Mesendoderm (in vitro differentiated cells): ENCODE data around the gene TESPA1.
"Not testable (repeated sequence)": the region's sequence is repeated elsewhere in the genome, so short reads cannot be mapped to it uniquely, and the experiment has no call there.

ENCODE experiments used
- DNase-seq: peaks from one replicate; pipeline ENCODE4 v3.0.0; 2013
- H2AK5ac ChIP-seq: 2 replicates; pipeline ENCODE4 v1.6.1; 2013; ENCODE audit warnings: low read length, inconsistent platforms
- H2BK120ac ChIP-seq: 2 replicates; pipeline ENCODE4 v1.6.1; 2013; ENCODE audit warnings: low read depth, mild to moderate bottlenecking, low read length, moderate library complexity, mixed read lengths
- H2BK15ac ChIP-seq: replicated peaks from 2 replicates; pipeline ENCODE4 v1.6.1; 2013; ENCODE audit warnings: low read depth, mild to moderate bottlenecking, moderate library complexity
- H2BK5ac ChIP-seq: 2 replicates; pipeline ENCODE4 v1.6.1; 2013; ENCODE audit warnings: low read length, inconsistent platforms
- H3K18ac ChIP-seq: 2 replicates; pipeline ENCODE4 v1.6.1; 2013; ENCODE audit warnings: mild to moderate bottlenecking, low read length, mixed read lengths
- H3K23ac ChIP-seq: one replicate; pipeline ENCODE4 v1.6.1; 2013; ENCODE audit warnings: low read length
- H3K27ac ChIP-seq: 2 replicates; pipeline ENCODE4 v1.5.1; 2013; ENCODE audit warnings: low read depth, mild to moderate bottlenecking, inconsistent platforms, low read length, moderate library complexity
- H3K27me3 ChIP-seq: 2 replicates; pipeline ENCODE4 v1.6.1; 2013; ENCODE audit warnings: low read length, control low read depth, mild to moderate bottlenecking, inconsistent platforms; ENCODE audit not compliant: insufficient read depth, poor library complexity
- H3K36me3 ChIP-seq: 2 replicates; pipeline ENCODE4 v1.6.1; 2013; ENCODE audit warnings: low read length, inconsistent platforms; ENCODE audit not compliant: control insufficient read depth, insufficient read depth
- H3K4ac ChIP-seq: one replicate; pipeline ENCODE4 v1.6.1; 2013; ENCODE audit warnings: low read depth, mild to moderate bottlenecking, low read length, moderate library complexity
- H3K4me1 ChIP-seq: 2 replicates; pipeline ENCODE4 v1.6.1; 2013; ENCODE audit warnings: low read depth, low read length, inconsistent platforms; ENCODE audit not compliant: control insufficient read depth
- H3K4me2 ChIP-seq: 2 replicates; pipeline ENCODE4 v1.6.1; 2013; ENCODE audit warnings: low read length
- H3K4me3 ChIP-seq: 2 replicates; pipeline ENCODE4 v1.5.1; 2013; ENCODE audit warnings: mild to moderate bottlenecking, low read length
- H3K56ac ChIP-seq: one replicate; pipeline ENCODE4 v1.6.1; 2013; ENCODE audit warnings: low read length
- H3K79me1 ChIP-seq: 2 replicates; pipeline ENCODE4 v1.6.1; 2013; ENCODE audit warnings: low read length, inconsistent platforms
- H3K79me2 ChIP-seq: 2 replicates; pipeline ENCODE4 v1.6.1; 2013; ENCODE audit warnings: mild to moderate bottlenecking, low read length; ENCODE audit not compliant: control insufficient read depth, insufficient read depth
- H3K9ac ChIP-seq: 2 replicates; pipeline ENCODE4 v1.6.1; 2013; ENCODE audit warnings: low read length, inconsistent platforms
- H4K5ac ChIP-seq: one replicate; pipeline ENCODE4 v1.6.1; 2013; ENCODE audit warnings: low read length
- H4K8ac ChIP-seq: one replicate; pipeline ENCODE4 v1.6.1; 2013; ENCODE audit warnings: low read depth, mild to moderate bottlenecking, control low read depth, low read length, moderate library complexity
- WGBS: extraction: QIAGEN DNeasy Blood & Tissue Kit; methylation state at CpG from one replicate; pipeline ENCODE4 v1.1.7; 2013; ENCODE audit warnings: low lambda C conversion rate, missing lambda C conversion rate; ENCODE audit not compliant: insufficient coverage; ENCODE audit errors: extremely low coverage; 5-methylcytosine and 5-hydroxymethylcytosine counted together

TESPA1 gene

DNA sequence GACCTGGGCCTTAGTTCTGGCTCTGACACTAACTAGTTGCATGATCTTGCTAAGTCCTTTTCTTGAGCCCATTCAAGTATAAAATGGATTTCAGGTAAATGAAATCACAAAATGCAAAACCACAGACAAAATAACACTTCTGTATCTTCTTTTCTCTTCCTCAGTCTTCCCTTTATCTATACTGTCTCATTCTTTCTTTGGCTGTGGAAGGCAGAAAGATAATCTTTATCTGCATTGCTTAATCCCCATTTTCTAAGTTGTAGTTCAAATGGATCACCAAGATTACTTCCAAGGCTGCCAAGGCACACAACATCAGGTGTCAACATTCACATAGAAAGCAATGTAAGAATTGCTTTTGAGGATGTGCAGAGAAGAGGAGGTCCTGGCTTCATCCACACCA, 30.3 kb downstream of the TESPA1 start:
- Histone ChIP-seq H3K4me1 (no peaks in the 10 kb centered on the region), H3K56ac (peak overlapping the region; percentile 35), H4K8ac (no peak overlapping the region), H3K36me3 (no peaks in the 10 kb centered on the region), H2BK5ac (peak overlapping the region; percentile 39), H3K4ac (no peak overlapping the region), H3K27me3 (no peaks in the 10 kb centered on the region), H3K4me2 (no peak overlapping the region), H3K79me2 (no peaks in the 10 kb centered on the region), H2BK120ac (no peak overlapping the region), H3K27ac (no peak overlapping the region), H4K5ac (no peak overlapping the region), H3K4me3 (no peak overlapping the region), H3K79me1 (no peaks in the 10 kb centered on the region), H3K18ac (no peak overlapping the region), H3K9ac (no peak overlapping the region), H2AK5ac (no peak overlapping the region), H2BK15ac (no peak overlapping the region), H3K23ac (no peak overlapping the region)
- DNase-seq = peak; percentile 26

DNA sequence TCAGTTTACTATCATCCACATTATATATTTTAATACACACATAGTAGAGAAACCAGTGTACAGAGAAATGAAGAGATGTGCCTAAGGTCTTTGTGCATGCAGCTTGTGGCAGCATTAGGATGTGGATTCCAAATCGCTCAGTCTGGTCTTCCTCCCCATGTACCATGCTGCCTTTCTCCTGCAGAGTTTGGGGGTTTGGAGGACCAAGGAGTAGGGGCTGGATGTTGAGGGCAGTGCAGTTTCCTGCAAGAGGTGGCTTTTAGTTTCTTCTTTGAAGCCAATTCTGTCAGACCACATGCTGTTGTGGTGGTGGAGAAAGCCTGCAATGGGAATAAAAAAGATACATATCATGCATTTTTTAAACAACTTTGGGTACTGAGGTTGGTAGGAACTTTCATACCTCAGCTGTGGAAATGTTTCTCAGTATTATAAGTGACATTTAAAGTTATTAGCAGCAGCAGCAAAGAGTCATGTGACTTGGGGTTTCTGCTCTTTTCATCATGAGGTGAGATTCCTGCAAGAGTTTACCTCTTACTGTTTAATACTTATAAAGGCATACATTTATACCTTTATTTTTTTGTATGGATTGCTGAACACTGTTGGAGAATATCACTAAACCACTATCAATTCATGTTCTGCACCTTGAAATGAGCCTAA, 34.4 kb downstream of the TESPA1 start:
- no peak overlapping the region for H3K4me3 ChIP-seq
- H2BK15ac ChIP-seq = peak overlapping the region; percentile 57
- no peak overlapping the region for H3K4me2 ChIP-seq
- no peaks in the 10 kb centered on the region for H3K36me3 ChIP-seq
- H3K18ac ChIP-seq = no peak overlapping the region
- no peak overlapping the region for H3K23ac ChIP-seq
- H3K27me3 ChIP-seq = no peaks in the 10 kb centered on the region
- no peak overlapping the region for H4K8ac ChIP-seq
- WGBS = no CpG with 5 or more reads among the region's 1 CpG
- H2BK5ac ChIP-seq = no peak overlapping the region
- H3K56ac ChIP-seq = no peak overlapping the region
- no peaks in the 10 kb centered on the region for H3K4me1 ChIP-seq
- no peak overlapping the region for H2BK120ac ChIP-seq
- no peaks in the 10 kb centered on the region for H3K79me2 ChIP-seq
- no peak overlapping the region for H2AK5ac ChIP-seq
- peak overlapping the region; percentile 9 for H3K4ac ChIP-seq
- H3K9ac ChIP-seq = no peak overlapping the region
- H3K27ac ChIP-seq = no peak overlapping the region
- DNase-seq = no peak
- no peaks in the 10 kb centered on the region for H3K79me1 ChIP-seq
- H4K5ac ChIP-seq = no peak overlapping the region

DNA sequence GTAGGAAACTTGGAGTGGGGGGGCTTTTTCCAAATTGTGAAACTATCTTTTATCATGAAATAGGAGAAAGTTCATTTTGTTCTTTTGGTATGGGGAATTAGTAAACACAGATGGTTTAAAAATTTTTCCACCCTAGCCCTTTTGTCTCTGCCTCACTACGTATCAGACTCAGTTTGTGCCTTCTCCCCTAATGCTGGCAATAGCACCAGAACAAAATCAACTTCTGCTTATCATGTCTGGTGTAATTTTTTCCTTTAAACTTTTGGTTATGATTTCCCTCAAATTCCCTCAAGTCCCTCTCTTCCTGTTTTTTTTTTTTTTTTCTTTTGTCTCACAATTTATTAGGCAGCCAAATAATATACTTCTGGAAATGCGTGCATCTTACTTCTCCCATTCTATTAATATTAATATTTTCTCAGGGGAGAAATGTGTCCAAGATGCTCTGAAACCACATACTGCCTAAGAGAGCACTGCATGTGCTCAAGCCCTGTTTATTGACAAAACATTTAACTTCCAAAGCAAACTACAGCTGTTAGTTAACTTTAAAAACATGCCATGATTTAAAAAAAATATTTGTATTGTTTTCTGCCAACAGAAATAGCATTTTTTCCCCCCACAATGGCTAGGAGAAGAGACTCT, 35.4 kb downstream of the TESPA1 start:
- H3K4ac ChIP-seq = no peak overlapping the region
- H4K5ac ChIP-seq = no peak overlapping the region
- H2AK5ac ChIP-seq = no peak overlapping the region
- H3K27me3 ChIP-seq = no peaks in the 10 kb centered on the region
- peak overlapping the region; percentile 57 for H2BK15ac ChIP-seq
- H4K8ac ChIP-seq = no peak overlapping the region
- no CpG with 5 or more reads among the region's 2 CpGs for WGBS
- peak overlapping the region; percentile 51 for H3K18ac ChIP-seq
- H3K36me3 ChIP-seq = no peaks in the 10 kb centered on the region
- H3K79me1 ChIP-seq = no peaks in the 10 kb centered on the region
- no peak overlapping the region for H3K4me2 ChIP-seq
- H3K56ac ChIP-seq = no peak overlapping the region
- no peak overlapping the region for H2BK120ac ChIP-seq
- H2BK5ac ChIP-seq = no peak overlapping the region
- H3K4me3 ChIP-seq = no peak overlapping the region
- no peak overlapping the region for H3K23ac ChIP-seq
- no peak overlapping the region for H3K27ac ChIP-seq
- no peak overlapping the region for H3K9ac ChIP-seq
- H3K4me1 ChIP-seq = no peaks in the 10 kb centered on the region
- H3K79me2 ChIP-seq = no peaks in the 10 kb centered on the region
- DNase-seq = no peak

DNA sequence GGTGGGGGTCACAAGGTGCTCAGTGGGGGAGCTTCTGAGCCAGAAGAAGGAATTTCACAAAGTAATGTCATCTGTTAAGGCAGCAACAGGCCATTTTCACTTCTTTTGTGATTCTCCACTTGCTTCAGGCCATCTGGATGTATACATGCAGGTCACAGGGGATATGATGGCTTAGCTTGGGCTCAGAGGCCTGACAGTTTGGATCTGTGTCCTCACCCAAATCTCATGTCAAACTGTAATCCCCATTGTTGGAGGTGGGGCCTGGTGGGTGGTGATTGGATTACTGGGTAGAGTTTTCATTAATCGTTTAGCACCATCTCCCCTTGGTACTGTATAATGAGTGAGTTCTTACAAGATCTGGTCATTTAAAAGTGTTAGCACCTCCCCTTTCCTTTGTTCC, 36.4 kb downstream of the TESPA1 start:
- Histone ChIP-seq H3K23ac (no peak overlapping the region), H3K18ac (peak overlapping the region; percentile 84), H3K4me2 (no peak overlapping the region), H4K8ac (no peak overlapping the region), H2BK5ac (no peak overlapping the region), H2AK5ac (no peak overlapping the region), H3K27me3 (no peaks in the 10 kb centered on the region), H4K5ac (no peak overlapping the region), H2BK120ac (no peak overlapping the region), H3K27ac (peak overlapping the region; percentile 43), H3K79me2 (no peaks in the 10 kb centered on the region), H2BK15ac (no peak overlapping the region), H3K79me1 (no peaks in the 10 kb centered on the region), H3K4me3 (no peak overlapping the region), H3K56ac (no peak overlapping the region), H3K4ac (no peak overlapping the region), H3K4me1 (no peaks in the 10 kb centered on the region), H3K9ac (no peak overlapping the region), H3K36me3 (no peaks in the 10 kb centered on the region)
- WGBS = no CpG with 5 or more reads among the region's 1 CpG
- DNase-seq = peak; percentile 94

DNA sequence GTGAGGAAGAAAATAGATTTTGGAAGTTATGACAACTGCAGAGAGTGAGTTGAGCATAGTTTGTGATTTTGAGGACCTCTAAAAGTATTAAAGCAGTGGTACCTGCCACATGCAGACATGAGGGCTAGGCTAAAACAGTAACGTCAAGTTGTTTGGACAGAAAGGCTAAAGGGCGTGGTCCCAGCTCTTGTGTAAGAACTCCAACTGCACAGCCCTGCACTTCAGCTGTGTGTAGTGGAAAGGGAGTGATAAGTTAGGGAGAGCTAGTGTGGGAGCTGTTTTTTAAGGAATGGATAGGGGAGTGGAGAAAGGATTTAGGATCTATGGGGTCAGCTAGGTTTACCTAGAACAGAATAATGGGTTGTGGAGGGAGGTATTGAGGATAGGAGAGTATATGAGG, 39.5 kb downstream of the TESPA1 start:
- no peak overlapping the region for H2BK120ac ChIP-seq
- H3K4ac ChIP-seq = no peak overlapping the region
- H2AK5ac ChIP-seq = no peak overlapping the region
- no peak for DNase-seq
- H3K79me1 ChIP-seq = no peaks in the 10 kb centered on the region
- H3K23ac ChIP-seq = no peak overlapping the region
- no peak overlapping the region for H3K4me2 ChIP-seq
- H4K5ac ChIP-seq = no peak overlapping the region
- no peak overlapping the region for H2BK15ac ChIP-seq
- H3K79me2 ChIP-seq = no peaks in the 10 kb centered on the region
- no peak overlapping the region for H2BK5ac ChIP-seq
- no peak overlapping the region for H4K8ac ChIP-seq
- H3K18ac ChIP-seq = no peak overlapping the region
- no peak overlapping the region for H3K4me3 ChIP-seq
- no CpG with 5 or more reads among the region's 2 CpGs for WGBS
- H3K4me1 ChIP-seq = peaks cover 12% of the 10 kb centered on the region
- H3K56ac ChIP-seq = no peak overlapping the region
- H3K36me3 ChIP-seq = no peaks in the 10 kb centered on the region
- H3K27me3 ChIP-seq = no peaks in the 10 kb centered on the region
- H3K27ac ChIP-seq = no peak overlapping the region
- H3K9ac ChIP-seq = no peak overlapping the region

DNA sequence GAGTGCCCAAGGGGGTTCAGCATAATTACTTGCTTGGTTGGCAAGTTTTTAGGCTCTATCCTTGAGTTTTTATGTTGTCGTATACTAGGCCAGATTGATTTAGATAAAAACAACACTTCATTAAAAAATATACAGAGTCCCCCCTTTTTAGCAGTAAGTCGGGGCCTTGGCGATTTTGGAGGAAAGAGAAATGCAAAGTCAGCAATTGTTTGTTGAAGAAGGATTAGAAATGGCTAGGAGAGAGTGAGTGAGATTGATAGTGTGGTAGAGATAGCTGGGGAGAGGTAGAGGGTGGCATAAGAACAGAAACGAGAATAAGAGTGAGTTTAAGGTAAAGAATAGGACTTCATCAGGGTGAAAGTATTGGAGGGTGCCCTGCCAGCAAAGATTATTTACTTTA, 41.3 kb downstream of the TESPA1 start:
- H3K79me1 ChIP-seq, H3K4me3 ChIP-seq, H3K27ac ChIP-seq: not testable (repeated sequence)

More for the DNA sequence above, 41.3 kb downstream of the TESPA1 start:
- H3K4ac ChIP-seq, H3K18ac ChIP-seq, H3K23ac ChIP-seq, H3K27me3 ChIP-seq, H2BK5ac ChIP-seq, H3K56ac ChIP-seq, H4K5ac ChIP-seq, H3K36me3 ChIP-seq, H2AK5ac ChIP-seq, H2BK15ac ChIP-seq, H3K79me2 ChIP-seq, DNase-seq, H3K9ac ChIP-seq, H3K4me2 ChIP-seq, H4K8ac ChIP-seq, H2BK120ac ChIP-seq: not testable (repeated sequence)
- WGBS = no CpG with 5 or more reads among the region's 4 CpGs
- peaks cover 12% of the 10 kb centered on the region for H3K4me1 ChIP-seq
